ENCODE results near the gene FTCDNL1.

Gene FTCDNL1

GRCh38 chr2:199812493-199812892, 38.5 kb downstream of the FTCDNL1 start:
- Histone ChIP-seq H3K27ac (ENCODE audit: low read length) (no peak overlapping the region), H3K4me1 (ENCODE audit: low read length) (no peaks in the 10 kb centered on the region), H3K36me3 (replicated peaks; ENCODE audit: insufficient read depth, low read length) (no peaks in the 10 kb centered on the region), H3K9me2 (replicated peaks; ENCODE audit: insufficient read depth, low read length) (no peaks in the 10 kb centered on the region), H3K79me2 (ENCODE audit: low read length) (no peaks in the 10 kb centered on the region), H3K4me3 (ENCODE audit: low read length) (no peak overlapping the region), H2AFZ (ENCODE audit: low read length) (no peak overlapping the region), H3K4me2 (ENCODE audit: low read depth, low read length) (no peak overlapping the region), H3K9me3 (replicated peaks; ENCODE audit: insufficient read depth, low read length) (no peaks in the 10 kb centered on the region), H4K20me1 (ENCODE audit: insufficient read depth, low read length) (no peaks in the 10 kb centered on the region), H3K9ac (ENCODE audit: low read length) (no peak overlapping the region), H3F3A (ENCODE audit: insufficient read depth, low read length) (no peaks in the 10 kb centered on the region), H3K27me3 (replicated peaks; ENCODE audit: insufficient read depth, low read length) (no peaks in the 10 kb centered on the region)
- no peak for DNase-seq
- TF ChIP-seq EZH2phosphoT487 (IDR thresholded peaks at IDR 0.05; ENCODE audit: low read length) (no peak), EZH2 (optimal IDR thresholded peaks at IDR 0.05; ENCODE audit: low read depth, low read length) (no peak)

- H3K27me3 ChIP-seq (replicated peaks; ENCODE audit: insufficient read depth, low read length) = no peaks in the 10 kb centered on the region
- H3K4me2 ChIP-seq (ENCODE audit: low read depth, low read length) = no peak overlapping the region
- no peak for DNase-seq
Observed at GRCh38 chr2:199811346-199811745, 39.6 kb downstream of the FTCDNL1 start.

GRCh38 chr2:199810422-199811171, 40.4 kb downstream of the FTCDNL1 start:
- Histone ChIP-seq H3K9me3 (replicated peaks; ENCODE audit: insufficient read depth, low read length) (no peaks in the 10 kb centered on the region), H3K4me1 (ENCODE audit: low read length) (no peaks in the 10 kb centered on the region), H2AFZ (ENCODE audit: low read length) (no peak overlapping the region), H3K27me3 (replicated peaks; ENCODE audit: insufficient read depth, low read length) (no peaks in the 10 kb centered on the region), H3K27ac (ENCODE audit: low read length) (no peak overlapping the region), H3K9me2 (replicated peaks; ENCODE audit: insufficient read depth, low read length) (no peaks in the 10 kb centered on the region), H3F3A (ENCODE audit: insufficient read depth, low read length) (no peaks in the 10 kb centered on the region), H3K9ac (ENCODE audit: low read length) (no peak overlapping the region), H3K4me3 (ENCODE audit: low read length) (no peak overlapping the region), H3K4me2 (ENCODE audit: low read depth, low read length) (no peak overlapping the region), H3K79me2 (ENCODE audit: low read length) (no peaks in the 10 kb centered on the region), H4K20me1 (ENCODE audit: insufficient read depth, low read length) (no peaks in the 10 kb centered on the region), H3K36me3 (replicated peaks; ENCODE audit: insufficient read depth, low read length) (no peaks in the 10 kb centered on the region)
- no peak for DNase-seq
- TF ChIP-seq CTCF (IDR thresholded peaks at IDR 0.05; ENCODE audit: low read length) (no peak), EZH2 (optimal IDR thresholded peaks at IDR 0.05; ENCODE audit: low read depth, low read length) (no peak), EZH2phosphoT487 (IDR thresholded peaks at IDR 0.05; ENCODE audit: low read length) (no peak)

More at GRCh38 chr2:199811346-199811745, 39.6 kb downstream of the FTCDNL1 start:
- Histone ChIP-seq H3K27ac (ENCODE audit: low read length) (no peak overlapping the region), H4K20me1 (ENCODE audit: insufficient read depth, low read length) (no peaks in the 10 kb centered on the region), H3K79me2 (ENCODE audit: low read length) (no peaks in the 10 kb centered on the region), H3F3A (ENCODE audit: insufficient read depth, low read length) (no peaks in the 10 kb centered on the region), H3K9me3 (replicated peaks; ENCODE audit: insufficient read depth, low read length) (no peaks in the 10 kb centered on the region), H2AFZ (ENCODE audit: low read length) (no peak overlapping the region), H3K9ac (ENCODE audit: low read length) (no peak overlapping the region), H3K36me3 (replicated peaks; ENCODE audit: insufficient read depth, low read length) (no peaks in the 10 kb centered on the region), H3K4me3 (ENCODE audit: low read length) (no peak overlapping the region), H3K4me1 (ENCODE audit: low read length) (no peaks in the 10 kb centered on the region), H3K9me2 (replicated peaks; ENCODE audit: insufficient read depth, low read length) (no peaks in the 10 kb centered on the region)
- no peak for TF ChIP-seq EZH2phosphoT487 (IDR thresholded peaks at IDR 0.05; ENCODE audit: low read length)
- TF ChIP-seq CTCF (IDR thresholded peaks at IDR 0.05; ENCODE audit: low read length) = no peak
- TF ChIP-seq EZH2 (optimal IDR thresholded peaks at IDR 0.05; ENCODE audit: low read depth, low read length) = no peak

GRCh38 chr2:199807966-199808365, 43.0 kb downstream of the FTCDNL1 start:
- Histone ChIP-seq H3K27ac (ENCODE audit: low read length) (no peak overlapping the region), H3F3A (ENCODE audit: insufficient read depth, low read length) (no peaks in the 10 kb centered on the region), H3K4me1 (ENCODE audit: low read length) (no peaks in the 10 kb centered on the region), H4K20me1 (ENCODE audit: insufficient read depth, low read length) (no peaks in the 10 kb centered on the region), H3K9ac (ENCODE audit: low read length) (no peak overlapping the region), H2AFZ (ENCODE audit: low read length) (no peak overlapping the region), H3K79me2 (ENCODE audit: low read length) (no peaks in the 10 kb centered on the region), H3K4me2 (ENCODE audit: low read depth, low read length) (no peak overlapping the region), H3K9me3 (replicated peaks; ENCODE audit: insufficient read depth, low read length) (no peaks in the 10 kb centered on the region), H3K9me2 (replicated peaks; ENCODE audit: insufficient read depth, low read length) (no peaks in the 10 kb centered on the region), H3K4me3 (ENCODE audit: low read length) (no peak overlapping the region), H3K36me3 (replicated peaks; ENCODE audit: insufficient read depth, low read length) (no peaks in the 10 kb centered on the region), H3K27me3 (replicated peaks; ENCODE audit: insufficient read depth, low read length) (no peaks in the 10 kb centered on the region)
- no peak for DNase-seq
- TF ChIP-seq CTCF (IDR thresholded peaks at IDR 0.05; ENCODE audit: low read length) = no peak
- TF ChIP-seq EZH2phosphoT487 (IDR thresholded peaks at IDR 0.05; ENCODE audit: low read length) = no peak
